Stimulated activated CD8-positive, alpha-beta memory T cell treated with anti-CD3 and anti-CD28 coated beads, Interleukin-7, amount 100 ng/mL, for 4 hours (primary cell): Measurements from ENCODE around the gene TNXB.
"Not testable (repeated sequence)": the region's sequence is repeated elsewhere in the genome, so short reads cannot be mapped to it uniquely, and the experiment has no call there.

Experiments used
- DNase-seq, 2 donors: peaks; one replicate each; pipeline ENCODE4 v3.0.0-alpha.2; 2020; ENCODE audit warnings: low read depth in 2 of 2

TNXB gene

GRCh38 chr6:32004864-32005537 is 104.1 kb downstream of the TNXB start:
- not testable (repeated sequence) for DNase-seq

- DNase-seq, result not testable (repeated sequence)
Observed at GRCh38 chr6:32004393-32004792, 104.7 kb downstream of the TNXB start.

DNA sequence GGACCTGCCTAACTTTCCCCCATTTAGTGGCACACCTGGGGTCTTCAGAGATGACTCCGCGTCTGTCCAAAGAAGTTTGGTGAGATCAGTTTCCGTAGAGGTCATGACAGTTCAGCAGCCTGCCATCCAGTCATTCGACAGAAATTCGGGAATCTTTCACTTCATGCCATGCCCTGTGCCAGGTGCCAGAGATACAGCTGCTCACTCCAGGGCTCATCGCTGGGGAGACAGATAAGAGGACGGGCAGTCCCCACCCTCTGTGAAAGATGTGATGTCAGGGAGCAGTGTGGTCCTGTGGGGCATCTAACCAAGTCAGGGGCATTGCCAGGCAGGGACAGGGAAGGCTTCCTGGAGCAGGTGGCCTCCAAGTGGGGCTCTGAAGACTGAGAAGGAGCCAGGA is 105.8 kb downstream of the TNXB start:
- DNase-seq, result not testable (repeated sequence)

GRCh38 chr6:32002546-32003268 is 106.4 kb downstream of the TNXB start:
- not testable (repeated sequence) for DNase-seq

GRCh38 chr6:31996385-31996784 is 112.8 kb downstream of the TNXB start:
- DNase-seq, result not testable (repeated sequence)

DNA sequence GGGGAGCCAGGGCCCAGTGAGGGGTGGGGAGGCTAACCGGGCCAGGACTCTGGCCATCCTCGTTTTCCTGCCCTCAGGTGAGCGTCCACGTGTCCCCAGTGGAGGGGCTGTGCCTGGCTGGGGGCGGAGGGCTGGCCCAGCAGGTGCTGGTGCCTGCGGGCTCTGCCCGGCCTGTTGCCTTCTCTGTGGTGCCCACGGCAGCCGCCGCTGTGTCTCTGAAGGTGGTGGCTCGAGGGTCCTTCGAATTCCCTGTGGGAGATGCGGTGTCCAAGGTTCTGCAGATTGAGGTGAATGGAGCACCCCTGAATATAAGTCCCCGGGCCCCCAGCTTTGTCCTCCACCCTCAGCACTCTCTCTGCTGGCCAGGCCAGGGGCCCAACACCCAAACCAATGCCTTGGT is 114.7 kb downstream of the TNXB start:
- not testable (repeated sequence) for DNase-seq
